DMS153 (cell line): ENCODE data around the gene KRT81.

Experiments used
- DNase-seq: peaks from one replicate; lab custom pipeline; 2025; lab: John Stamatoyannopoulos, UW

Gene KRT81

GRCh38 chr12:52291267-52291935 lies at the start of gene KRT81:
KRT81 (minus strand) TSS chr12:52291534; CDS start chr12:52291465, 69 bp downstream.
- DNase-seq = no peak

- no peak for DNase-seq
Observed at GRCh38 chr12:52338241-52338960, 47.1 kb upstream of the KRT81 start.

GRCh38 chr12:52337054-52337453 lies 45.7 kb upstream of the KRT81 start:
- DNase-seq = no peak

DNA sequence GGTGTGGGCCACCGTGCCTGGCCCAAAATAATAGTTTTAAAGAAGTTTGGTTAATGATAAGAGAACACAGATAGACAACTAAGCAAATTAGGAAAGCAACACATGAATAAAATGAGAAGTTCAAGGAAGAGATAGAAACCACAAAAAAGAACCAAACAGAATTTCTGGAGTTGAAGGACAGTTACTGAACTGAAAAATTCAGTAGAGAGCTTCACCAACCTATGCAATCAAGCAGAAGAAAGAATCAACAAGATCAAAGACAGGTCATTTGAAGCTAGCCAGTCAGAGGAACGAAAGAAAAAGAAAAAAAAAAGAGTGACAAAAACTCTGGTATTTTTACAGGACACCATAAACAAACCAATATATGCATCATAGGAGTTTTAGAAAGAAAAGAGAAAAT lies 45.3 kb upstream of the KRT81 start:
- no peak for DNase-seq

DNA sequence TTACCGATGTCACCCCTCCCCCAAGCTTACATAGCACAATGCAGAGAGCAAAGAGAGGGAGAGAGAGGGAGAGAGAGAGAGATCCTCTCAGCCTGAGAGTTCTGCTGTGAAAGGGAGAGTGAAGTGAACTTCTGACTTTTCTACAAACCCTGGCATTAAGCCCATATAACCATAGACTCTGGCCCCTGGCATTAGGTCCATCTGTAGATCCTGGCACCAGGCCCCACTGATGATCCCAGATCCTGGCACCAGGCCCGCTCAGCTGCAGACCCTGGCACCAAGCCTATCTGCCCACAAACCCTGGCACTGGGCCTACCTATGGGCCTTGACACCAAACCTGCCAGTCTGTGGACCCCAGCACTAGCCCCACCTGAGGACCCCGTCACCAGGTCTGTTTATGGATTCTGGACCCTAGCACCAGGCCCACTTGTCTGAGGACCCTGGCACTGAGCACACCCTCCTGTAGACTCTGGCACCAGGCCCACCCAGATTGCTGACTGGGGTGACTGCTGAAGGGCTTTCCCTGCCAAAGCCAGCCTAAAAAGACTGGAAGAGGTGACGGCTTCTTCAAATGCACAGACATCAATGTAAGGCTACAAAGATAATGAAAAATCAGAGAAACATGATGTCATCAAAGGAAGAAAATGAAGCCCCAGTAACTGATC lies 44.4 kb upstream of the KRT81 start:
- peak; percentile 71 for DNase-seq

GRCh38 chr12:52334185-52334584 lies 42.9 kb upstream of the KRT81 start:
- no peak for DNase-seq

- DNase-seq = peak; percentile 39
Observed at GRCh38 chr12:52333321-52333720, 42.0 kb upstream of the KRT81 start.

- DNase-seq = no peak
Observed at GRCh38 chr12:52332381-52332780, 41.0 kb upstream of the KRT81 start.

- DNase-seq = no peak
Observed at GRCh38 chr12:52331833-52332232, 40.5 kb upstream of the KRT81 start.

- DNase-seq = no peak
Observed at GRCh38 chr12:52331039-52331438, 39.7 kb upstream of the KRT81 start.

DNA sequence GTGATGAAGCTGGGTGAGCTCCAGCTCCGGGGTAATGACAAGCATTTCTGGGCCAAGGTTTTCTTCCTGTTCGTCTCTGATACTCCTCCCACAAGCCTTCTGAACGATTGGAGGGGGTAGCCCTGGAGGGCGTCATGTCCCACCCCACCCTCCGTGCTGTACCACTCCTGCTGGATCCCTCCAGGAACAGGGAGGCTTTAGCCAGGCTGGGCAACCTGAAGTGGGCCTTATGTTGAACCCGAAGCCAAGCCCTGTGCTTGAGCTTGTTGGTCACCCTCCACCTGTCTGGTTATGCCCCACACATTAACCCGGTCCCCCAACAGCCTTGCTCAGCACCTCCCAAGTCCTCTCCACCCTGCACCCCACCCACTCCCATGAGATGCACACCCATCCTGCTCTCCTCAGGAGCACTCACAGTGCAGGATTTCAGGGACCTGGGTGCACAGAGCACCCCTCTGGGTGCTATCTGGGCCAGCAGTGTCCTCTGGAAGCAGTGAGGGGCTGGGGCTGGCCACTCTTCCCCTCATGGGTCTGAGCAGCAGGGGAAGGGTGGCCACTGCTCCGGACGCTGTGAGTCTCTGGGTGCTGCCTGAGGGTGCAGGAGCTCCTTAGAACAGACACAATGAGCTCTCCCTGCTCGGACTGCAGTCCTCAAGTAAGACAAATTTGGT lies 36.6 kb upstream of the KRT81 start:
- no peak for DNase-seq

- DNase-seq = peak; percentile 79
Observed at GRCh38 chr12:52327052-52327829, 35.9 kb upstream of the KRT81 start.

DNA sequence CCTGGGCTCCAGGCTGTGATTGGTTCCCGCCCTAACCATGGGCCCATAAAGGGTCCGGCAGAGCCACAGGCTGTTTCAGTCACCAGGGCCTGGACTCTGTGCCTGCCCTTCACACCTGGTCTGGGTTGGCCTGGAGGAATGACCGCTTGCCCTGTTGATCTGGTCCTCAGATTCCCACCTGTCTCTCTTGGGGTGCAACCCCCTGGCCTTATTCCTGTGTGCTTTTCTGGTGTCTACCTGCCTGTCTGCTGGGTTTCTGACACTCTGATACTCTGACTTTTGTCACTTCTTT lies 32.8 kb upstream of the KRT81 start:
- no peak for DNase-seq

- no peak for DNase-seq
Observed at GRCh38 chr12:52323416-52324152, 32.2 kb upstream of the KRT81 start.

DNA sequence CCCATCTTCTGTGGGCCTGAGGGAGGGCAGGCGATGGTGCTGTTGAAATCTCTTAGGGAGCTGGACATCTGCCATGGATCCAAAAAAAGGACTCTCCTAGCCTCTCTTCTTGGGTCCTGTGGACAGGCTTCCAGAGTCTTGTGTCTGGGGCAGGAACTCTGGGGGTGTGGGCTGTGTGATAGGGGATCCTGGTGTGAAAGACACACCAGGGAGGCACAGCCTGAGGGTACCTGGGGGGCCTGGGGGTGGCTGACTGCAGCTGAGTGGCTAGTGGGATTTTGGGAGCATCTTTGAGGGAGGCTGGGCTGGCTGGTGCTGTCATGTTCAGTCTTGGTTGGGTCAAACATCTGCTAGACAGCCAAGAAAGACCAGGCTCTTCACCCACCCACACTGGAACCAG lies 31.7 kb upstream of the KRT81 start:
- no peak for DNase-seq

- no peak for DNase-seq
Observed at GRCh38 chr12:52322069-52322468, 30.7 kb upstream of the KRT81 start.

DNA sequence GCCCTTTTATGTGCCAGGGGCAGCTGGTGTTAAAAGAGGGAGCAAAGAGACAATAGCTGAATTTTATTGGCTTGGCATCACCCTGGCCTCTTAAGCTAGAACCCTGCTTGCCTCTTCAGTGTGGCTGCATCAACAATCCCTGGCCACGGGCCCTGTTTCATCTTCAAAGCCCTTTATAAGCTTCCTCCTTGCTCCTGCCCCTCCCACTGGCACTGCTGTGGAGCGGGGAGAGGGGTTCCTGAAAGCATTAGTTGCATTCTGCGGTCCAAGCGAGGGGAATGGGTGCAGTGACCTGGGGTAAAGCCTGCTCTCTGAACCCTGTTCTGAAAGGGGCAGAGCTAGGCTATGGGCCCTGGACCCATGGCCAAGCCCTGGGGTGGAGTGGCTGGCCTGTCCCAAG lies 30.1 kb upstream of the KRT81 start:
- peak; percentile 86 for DNase-seq

DNA sequence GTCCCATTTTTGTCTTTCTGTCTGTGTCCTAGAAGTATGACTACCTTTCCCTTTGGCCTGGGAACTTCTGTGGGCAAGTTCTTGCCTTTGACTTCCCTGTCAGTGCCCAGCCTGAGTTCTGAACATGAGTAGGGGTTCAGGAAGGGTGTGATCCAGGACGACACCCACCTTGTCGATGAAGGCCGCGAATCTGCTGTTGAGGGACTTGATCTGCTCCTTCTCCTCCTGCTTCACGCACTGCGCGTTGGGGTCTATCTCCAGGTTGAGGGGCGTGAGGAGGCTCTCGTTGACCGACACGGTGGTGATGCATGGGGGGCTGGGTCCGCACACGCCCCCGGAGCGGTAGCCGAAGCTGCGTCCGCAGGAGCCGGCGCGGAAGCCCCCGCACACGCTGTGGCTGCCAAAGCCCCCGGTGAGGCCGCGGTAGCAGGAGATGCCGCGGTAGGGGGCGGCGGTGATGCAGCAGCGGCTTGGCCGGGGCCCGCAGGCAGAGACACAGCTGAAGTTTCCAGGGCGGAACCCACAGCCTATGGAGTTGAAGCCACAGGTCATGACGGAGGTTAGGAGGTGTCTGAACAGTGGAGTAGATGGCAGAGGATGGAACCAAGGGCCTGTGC lies 29.6 kb upstream of the KRT81 start, which contains the start of gene KRT83:
Gene KRT83, minus strand, starts transcription at position 615 of the 617 bp plus-strand sequence. Its CDS starts 63 bp downstream, at position 552.
- no peak for DNase-seq

DNA sequence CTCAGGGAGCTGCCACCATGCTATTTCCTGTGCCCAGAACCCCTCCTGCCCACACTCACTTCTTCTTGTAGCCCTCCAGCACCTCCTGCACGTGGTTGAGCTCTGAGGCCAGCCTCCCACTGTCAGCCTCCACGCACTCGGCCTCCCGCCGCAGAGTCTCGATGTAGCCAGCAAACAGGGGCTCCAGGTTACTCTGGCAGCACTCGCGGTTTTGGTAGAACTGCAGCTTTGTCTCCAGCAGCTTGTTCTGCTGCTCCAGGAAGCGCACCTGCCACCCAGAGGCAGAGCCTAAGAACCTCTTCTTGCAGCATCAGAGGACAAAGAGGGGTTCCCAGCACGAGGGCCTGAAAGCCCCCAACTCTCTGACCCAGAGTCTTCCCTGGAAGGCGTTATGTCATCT lies 27.8 kb upstream of the KRT81 start:
- peak; percentile 22 for DNase-seq

DNA sequence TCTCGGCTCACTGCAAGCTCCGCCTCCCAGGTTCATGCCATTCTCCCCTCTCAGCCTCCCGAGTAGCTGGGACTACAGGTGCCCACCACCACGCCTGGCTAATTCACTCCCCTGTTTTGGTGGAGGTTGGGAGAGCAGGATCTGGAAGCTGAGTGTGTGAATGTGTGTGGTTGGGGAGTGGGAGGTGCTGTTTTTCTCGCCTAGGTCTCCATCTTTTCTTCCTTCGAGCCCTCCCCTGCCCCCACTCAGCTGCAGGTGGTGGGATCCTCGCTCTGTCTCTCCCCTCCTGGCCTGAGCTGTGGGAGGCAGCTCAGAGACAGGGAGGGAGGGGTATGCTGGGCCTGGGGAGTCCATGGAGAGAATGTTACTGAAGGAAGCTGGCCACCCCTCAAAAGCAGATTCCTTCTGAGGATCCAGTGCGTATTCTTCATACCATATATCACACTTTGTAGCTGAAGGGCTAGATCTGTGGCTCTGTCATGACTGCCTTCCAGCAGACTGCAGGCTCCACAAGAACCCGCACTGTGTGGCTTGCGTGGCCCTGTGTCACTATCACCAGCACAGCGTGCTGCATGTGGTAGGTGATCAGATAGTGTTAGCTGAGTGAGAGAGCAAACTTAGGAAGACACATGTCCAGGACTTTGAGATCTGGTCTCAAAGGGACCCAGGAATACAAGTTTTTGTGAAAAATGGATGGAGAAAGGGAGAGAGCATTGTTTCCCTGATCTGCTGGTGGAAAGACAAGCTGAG lies 27.1 kb upstream of the KRT81 start:
- DNase-seq = no peak
